Glutamatergic neuron (in vitro differentiated cells): ENCODE data around the gene ARFGAP3. TPM values are rescaled to one million over a fixed set of nuclear protein-coding genes. Genes with fewer than 3 reads are reported as not detected.

ENCODE experiments used
- DNase-seq: peaks from one replicate; pipeline ENCODE4 v3.0.0; 2022
- H3K27ac Mint-ChIP-seq: one replicate; pipeline ENCODE4 v1.8.0; 2020; ENCODE audit warnings: mild to moderate bottlenecking, mixed read lengths, inconsistent platforms; ENCODE audit not compliant: unreplicated experiment
- H3K27me3 Mint-ChIP-seq: one replicate; pipeline ENCODE4 v1.8.0; 2020; ENCODE audit warnings: mild to moderate bottlenecking, moderate library complexity, mixed read lengths, inconsistent platforms; ENCODE audit not compliant: unreplicated experiment
- H3K36me3 Mint-ChIP-seq: one replicate; pipeline ENCODE4 v1.8.0; 2020; ENCODE audit warnings: mild to moderate bottlenecking, mixed read lengths, inconsistent platforms; ENCODE audit not compliant: unreplicated experiment
- H3K4me1 Mint-ChIP-seq: one replicate; pipeline ENCODE4 v1.8.0; 2020; ENCODE audit warnings: mild to moderate bottlenecking, low read depth, mixed read lengths, inconsistent platforms; ENCODE audit not compliant: unreplicated experiment
- H3K4me3 Mint-ChIP-seq: one replicate; pipeline ENCODE4 v1.8.0; 2020; ENCODE audit warnings: mild to moderate bottlenecking, mixed read lengths, inconsistent platforms; ENCODE audit not compliant: unreplicated experiment
- H3K9me3 Mint-ChIP-seq: one replicate; pipeline ENCODE4 v1.8.0; 2020; ENCODE audit warnings: mild to moderate bottlenecking, moderate library complexity, mixed read lengths, inconsistent platforms; ENCODE audit not compliant: unreplicated experiment
- CTCF ChIP-seq: fragments of 200-600 bp; sonication (generic); IDR thresholded peaks from one replicate; pipeline ENCODE4 v1.5.0; 2021; ENCODE audit not compliant: partially characterized antibody, unreplicated experiment
- total RNA-seq: library from RNA; stranded (reverse); fragmentation: NEBNext Ultra II Directional; extraction: Animal tissue kit (Norgen Biotek cat#: 25700); gene quantifications from one replicate; pipeline ENCODE4 v1.2.1, GENCODE V29; 2021; ENCODE audit not compliant: unreplicated experiment

ARFGAP3 gene
- total RNA-seq, 1 donor from 2014 or later = 18.4 TPM

DNA sequence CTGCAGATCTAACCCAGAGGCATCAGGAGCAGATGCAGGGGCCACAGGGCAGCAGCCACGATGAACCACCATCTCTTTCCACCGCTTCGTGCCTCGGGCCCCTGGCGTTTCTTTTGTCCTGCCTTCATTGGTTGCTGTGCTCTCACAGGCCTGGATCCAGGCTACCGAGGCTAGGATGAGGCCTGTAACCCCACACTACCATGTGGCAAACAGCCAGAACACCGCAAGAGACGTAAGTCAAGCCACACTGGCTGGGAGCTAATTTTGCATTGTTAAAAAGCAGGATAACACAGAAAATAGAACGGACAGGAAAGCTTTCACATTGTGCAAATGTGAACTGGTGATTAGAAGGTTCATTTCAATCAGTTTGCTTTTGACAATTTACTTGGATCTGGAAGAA is 15.7 kb upstream of the ARFGAP3 start:
- Mint-ChIP-seq H3K4me1 (no peaks in the 10 kb centered on the region), H3K36me3 (no peaks in the 10 kb centered on the region), H3K27ac (no peak overlapping the region), H3K9me3 (no peaks in the 10 kb centered on the region), H3K27me3 (peaks cover 3% of the 10 kb centered on the region), H3K4me3 (no peak overlapping the region)
- no peak for TF ChIP-seq CTCF
- no peak for DNase-seq

GRCh38 chr22:42871146-42872050 is 14.3 kb upstream of the ARFGAP3 start:
- Mint-ChIP-seq H3K9me3 (no peaks in the 10 kb centered on the region), H3K4me1 (no peaks in the 10 kb centered on the region), H3K27me3 (peaks cover 3% of the 10 kb centered on the region), H3K4me3 (no peak overlapping the region), H3K36me3 (no peaks in the 10 kb centered on the region), H3K27ac (no peak overlapping the region)
- no peak for DNase-seq
- TF ChIP-seq CTCF = no peak

GRCh38 chr22:42869888-42870480 is 12.9 kb upstream of the ARFGAP3 start:
- TF ChIP-seq CTCF = no peak
- no peak for DNase-seq
- Mint-ChIP-seq H3K36me3 (no peaks in the 10 kb centered on the region), H3K27me3 (peaks cover 3% of the 10 kb centered on the region), H3K4me3 (no peak overlapping the region), H3K4me1 (no peaks in the 10 kb centered on the region), H3K27ac (no peak overlapping the region), H3K9me3 (no peaks in the 10 kb centered on the region)

DNA sequence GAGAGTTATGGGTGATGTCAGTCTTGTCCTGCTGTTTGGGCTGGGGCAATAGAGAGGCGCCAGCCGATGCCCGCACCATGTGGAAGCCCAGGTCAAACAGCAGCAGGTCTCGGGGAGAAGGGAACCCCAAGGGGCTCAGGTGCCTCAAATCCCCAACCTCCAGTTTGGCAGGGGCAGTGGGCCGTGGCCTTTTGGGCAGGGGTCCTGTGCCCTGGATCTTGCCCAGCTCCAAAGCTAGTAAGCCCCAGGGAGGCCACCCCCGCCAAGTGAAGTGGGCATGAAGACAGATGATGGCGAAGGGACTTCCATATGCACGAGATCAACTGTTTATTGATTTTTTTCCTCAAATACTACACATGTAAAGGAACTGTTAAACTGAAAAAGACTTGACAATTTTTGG is 12.4 kb upstream of the ARFGAP3 start:
- no peak overlapping the region for H3K27ac Mint-ChIP-seq
- H3K4me1 Mint-ChIP-seq = no peaks in the 10 kb centered on the region
- H3K9me3 Mint-ChIP-seq = no peaks in the 10 kb centered on the region
- TF ChIP-seq CTCF = no peak
- no peak overlapping the region for H3K4me3 Mint-ChIP-seq
- DNase-seq = no peak
- no peaks in the 10 kb centered on the region for H3K36me3 Mint-ChIP-seq
- peaks cover 3% of the 10 kb centered on the region for H3K27me3 Mint-ChIP-seq

DNA sequence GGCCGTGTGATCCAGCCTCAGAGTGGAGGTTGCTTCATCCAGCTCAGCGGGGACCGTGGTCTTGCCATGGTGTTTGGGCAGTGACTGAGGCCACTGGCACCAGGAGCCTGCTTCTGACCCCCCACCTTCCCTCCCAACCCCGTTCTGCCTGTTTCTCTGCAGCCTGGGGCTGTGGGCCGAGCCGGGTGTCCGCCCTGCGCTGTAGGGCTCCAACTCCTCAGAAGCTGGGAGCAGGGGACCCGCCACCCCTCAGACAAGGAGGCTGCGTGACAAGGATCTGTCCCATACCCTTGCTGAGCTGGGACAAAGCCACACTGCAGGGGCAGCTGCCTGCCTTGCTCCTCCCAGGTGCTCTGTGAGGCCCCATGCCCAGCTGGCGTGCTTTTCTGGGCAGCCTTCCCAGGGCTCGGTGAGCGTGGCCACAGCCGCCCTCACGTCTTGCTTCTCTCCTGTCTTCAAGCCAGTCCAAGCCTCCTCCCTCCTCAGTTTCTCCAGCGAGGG is 11.7 kb upstream of the ARFGAP3 start:
- Mint-ChIP-seq H3K4me3 (no peak overlapping the region), H3K4me1 (no peaks in the 10 kb centered on the region), H3K27me3 (peaks cover 3% of the 10 kb centered on the region), H3K9me3 (no peaks in the 10 kb centered on the region), H3K36me3 (no peaks in the 10 kb centered on the region), H3K27ac (no peak overlapping the region)
- DNase-seq = no peak
- TF ChIP-seq CTCF = no peak
